ENCODE results near the gene GNAZ. TPM values are rescaled to one million over a fixed set of nuclear protein-coding genes. Genes with fewer than 3 reads are reported as not detected.

GNAZ gene
- total and polyA plus RNA-seq, 2 of the 8 experiments (the other 6 are each of a cell fraction or from before 2014, with no cell fraction given) = 6.6 to 9.6 TPM

GRCh38 chr22:23107487-23108248 is 37.3 kb downstream of the GNAZ start:
- H3K79me2 ChIP-seq (ENCODE audit: control insufficient read depth in 1 of 2, insufficient read depth in 2 of 2, low read length in 2 of 2) = no peaks in the 10 kb centered on the region
- no peak overlapping the region for H4K5ac ChIP-seq (ENCODE audit: insufficient read length, low read depth, low read length)
- H3K4me1 ChIP-seq (replicated peaks in 1 of 4; ENCODE audit: control insufficient read depth in 3 of 4, insufficient read depth in 4 of 4, low read length in 3 of 4) = no peaks in the 10 kb centered on the region; a peak in 1 of 7 replicates
- DNase-seq (ENCODE audit: low read depth in 1 of 2, low spot score in 2 of 2) (no peak), FAIRE-seq (no peak)
- no peak overlapping the region for H4K8ac ChIP-seq (ENCODE audit: extremely low read depth, insufficient read depth, low read length)
- H2BK120ac ChIP-seq (replicated peaks; ENCODE audit: low read depth, low read length) = no peak overlapping the region
- no peak overlapping the region for H3K56ac ChIP-seq (replicated peaks; ENCODE audit: insufficient read length, low read depth, low read length)
- no peak overlapping the region for H3K4me3 ChIP-seq (ENCODE audit: extremely low read depth in 1 of 4, insufficient read depth in 2 of 4, low read depth in 3 of 4, low read length in 4 of 4)
- no peak overlapping the region for H3K23ac ChIP-seq (ENCODE audit: insufficient read length)
- WGBS, 2 experiments (ENCODE audit: extremely low coverage in 1 of 2, insufficient coverage in 1 of 2, insufficient read length in 1 of 2, insufficient replicate concordance in 2 of 2, low coverage in 1 of 2, low lambda C conversion rate in 2 of 2, missing lambda C conversion rate in 1 of 2) = 93% methylated on average over 16 of the region's 17 CpGs; no CpG with 5 or more reads in 1 of the 2 experiments
- no peak overlapping the region for H2BK15ac ChIP-seq (ENCODE audit: low read length)
- no peaks in the 10 kb centered on the region for H3K23me2 ChIP-seq (ENCODE audit: low read depth, low read length)
- no peak overlapping the region for H2BK12ac ChIP-seq (ENCODE audit: low read depth, low read length)
- no peak overlapping the region for H3K4ac ChIP-seq (replicated peaks; ENCODE audit: insufficient read length, low read depth, low read length)
- H4K20me1 ChIP-seq (replicated peaks in 1 of 2; ENCODE audit: control insufficient read depth in 1 of 2, insufficient read depth in 2 of 2, low read length in 2 of 2) = peaks cover 3 to 16% of the 10 kb centered on the region in 2 experiments
- H3K79me1 ChIP-seq (ENCODE audit: low read depth, low read length) = no peaks in the 10 kb centered on the region
- H3K27me3 ChIP-seq (replicated peaks in 1 of 4; ENCODE audit: control insufficient read depth in 3 of 4, extremely low read depth in 1 of 4, insufficient read depth in 3 of 4, low read length in 3 of 4) = no peaks in the 10 kb centered on the region; a peak in 3 of 7 replicates
- no peak overlapping the region for H2BK5ac ChIP-seq (ENCODE audit: low read depth, low read length)
- H3K18ac ChIP-seq (ENCODE audit: extremely low read depth, low read length) = no peak overlapping the region
- H3K27ac ChIP-seq (ENCODE audit: low read depth, low read length) = no peak overlapping the region
- ChIA-PET CTCF (ENCODE audit: partially characterized antibody) (interaction anchor here (0.9 to 3.6 kb wide), 9 partner anchors 9 to 278 kb away, joined by 3 to 24 read pairs (median 3); partner anchors contain the start of gene GNAZ), POLR2A (ENCODE audit: partially characterized antibody) (no interaction called here)
- H4K91ac ChIP-seq (replicated peaks; ENCODE audit: insufficient read length, low read length) = no peak overlapping the region
- H2BK20ac ChIP-seq (ENCODE audit: low read length) = no peak overlapping the region
- no peaks in the 10 kb centered on the region for H3K36me3 ChIP-seq (ENCODE audit: control insufficient read depth in 2 of 4, insufficient read depth in 4 of 4, low read length in 3 of 4)
- no peak overlapping the region for H2AK5ac ChIP-seq (ENCODE audit: low read depth, low read length)
- H3K4me2 ChIP-seq (ENCODE audit: insufficient read depth in 1 of 2, low read depth in 2 of 2, low read length in 2 of 2) = no peak overlapping the region
- H3K9me3 ChIP-seq (ENCODE audit: insufficient read depth in 2 of 2, low read depth in 1 of 2, low read length in 1 of 2) = no peaks in the 10 kb centered on the region
- H2AFZ ChIP-seq (ENCODE audit: low read length) = no peak overlapping the region
- no peak overlapping the region for H3K9ac ChIP-seq (replicated peaks in 1 of 4; ENCODE audit: extremely low read depth in 1 of 4, low read depth in 3 of 4, low read length in 3 of 4)
- H3K14ac ChIP-seq (ENCODE audit: insufficient read length) = no peak overlapping the region
- no peak for TF ChIP-seq SP2 (IDR thresholded peaks at IDR 0.05; ENCODE audit: low read length)
- TF ChIP-seq KDM4A (IDR thresholded peaks at IDR 0.05; ENCODE audit: low read depth, low read length, severe bottlenecking) = no peak
- no peak for TF ChIP-seq ATF3 (IDR thresholded peaks at IDR 0.05; ENCODE audit: insufficient read depth, low read depth, low read length)
- no peak for TF ChIP-seq GABPA (IDR thresholded peaks at IDR 0.05; ENCODE audit: borderline replicate concordance, insufficient read depth, low read length)
- no peak for TF ChIP-seq TAF7 (optimal IDR thresholded peaks at IDR 0.05; ENCODE audit: borderline replicate concordance, low read depth, low read length)
- TF ChIP-seq CTCF (IDR thresholded peaks at IDR 0.05; ENCODE audit: control extremely low read depth in 1 of 3, insufficient read depth in 1 of 3, low read depth in 1 of 3, low read length in 3 of 3) = no peak
- no peak for TF ChIP-seq SIN3A (conservative IDR thresholded peaks at IDR 0.05 in 1 of 2, IDR thresholded peaks at IDR 0.05 in 1 of 2; ENCODE audit: low read depth in 1 of 2, low read length in 2 of 2)
- no peak for TF ChIP-seq NANOG (IDR thresholded peaks at IDR 0.05; ENCODE audit: insufficient read depth, low read depth, low read length, poor library complexity, severe bottlenecking)
